Inflammatory macrophage (primary cell): ENCODE data around the gene EID2B.

Experiments used
- DNase-seq, 2 donors: peaks; one replicate each; pipeline ENCODE4 v3.0.0-alpha.2; 2020 to 2022

Gene EID2B

GRCh38 chr19:39531834-39532232, 819 bp downstream of the EID2B start:
- DNase-seq: no peak

DNA sequence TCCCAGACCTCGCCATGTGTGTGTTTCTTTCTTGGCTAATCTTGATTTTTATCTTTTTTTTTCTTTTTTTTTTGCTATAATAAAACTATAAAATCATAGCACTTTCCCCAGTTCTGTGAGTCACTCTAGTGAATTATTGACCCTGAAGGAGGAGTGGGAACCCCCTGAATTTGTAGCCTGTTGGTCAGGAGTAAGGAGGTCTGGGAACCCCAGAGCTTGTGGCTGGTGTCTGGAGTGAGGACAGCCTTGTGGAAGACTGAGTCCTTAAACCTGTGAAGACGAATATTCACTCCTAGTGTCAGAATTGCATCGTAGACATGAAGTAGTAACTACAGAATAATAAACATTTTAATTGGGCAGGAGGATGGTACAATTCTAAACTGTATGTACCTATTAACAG, 7.4 kb downstream of the EID2B start:
- DNase-seq: no peak

DNA sequence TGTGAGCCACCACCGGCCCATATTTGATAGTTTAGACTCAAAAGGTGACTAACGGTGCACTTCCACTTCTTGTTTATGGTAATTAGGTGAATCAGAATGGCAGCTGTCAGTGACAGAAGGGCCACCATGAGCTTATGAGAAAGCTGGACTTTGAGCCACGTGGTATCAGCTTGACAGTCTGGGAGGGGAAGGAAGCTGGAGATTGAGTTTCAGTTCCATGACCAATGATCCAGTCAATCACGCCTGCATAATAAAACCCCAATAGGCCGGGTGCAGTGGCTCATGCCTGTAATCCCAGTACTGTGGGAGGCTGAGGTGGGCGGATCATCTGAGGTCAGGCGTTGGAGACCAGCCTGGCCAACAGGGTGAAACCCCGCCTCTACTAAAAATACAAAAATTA, 8.2 kb downstream of the EID2B start:
- DNase-seq: peak; percentile 88 to 90

DNA sequence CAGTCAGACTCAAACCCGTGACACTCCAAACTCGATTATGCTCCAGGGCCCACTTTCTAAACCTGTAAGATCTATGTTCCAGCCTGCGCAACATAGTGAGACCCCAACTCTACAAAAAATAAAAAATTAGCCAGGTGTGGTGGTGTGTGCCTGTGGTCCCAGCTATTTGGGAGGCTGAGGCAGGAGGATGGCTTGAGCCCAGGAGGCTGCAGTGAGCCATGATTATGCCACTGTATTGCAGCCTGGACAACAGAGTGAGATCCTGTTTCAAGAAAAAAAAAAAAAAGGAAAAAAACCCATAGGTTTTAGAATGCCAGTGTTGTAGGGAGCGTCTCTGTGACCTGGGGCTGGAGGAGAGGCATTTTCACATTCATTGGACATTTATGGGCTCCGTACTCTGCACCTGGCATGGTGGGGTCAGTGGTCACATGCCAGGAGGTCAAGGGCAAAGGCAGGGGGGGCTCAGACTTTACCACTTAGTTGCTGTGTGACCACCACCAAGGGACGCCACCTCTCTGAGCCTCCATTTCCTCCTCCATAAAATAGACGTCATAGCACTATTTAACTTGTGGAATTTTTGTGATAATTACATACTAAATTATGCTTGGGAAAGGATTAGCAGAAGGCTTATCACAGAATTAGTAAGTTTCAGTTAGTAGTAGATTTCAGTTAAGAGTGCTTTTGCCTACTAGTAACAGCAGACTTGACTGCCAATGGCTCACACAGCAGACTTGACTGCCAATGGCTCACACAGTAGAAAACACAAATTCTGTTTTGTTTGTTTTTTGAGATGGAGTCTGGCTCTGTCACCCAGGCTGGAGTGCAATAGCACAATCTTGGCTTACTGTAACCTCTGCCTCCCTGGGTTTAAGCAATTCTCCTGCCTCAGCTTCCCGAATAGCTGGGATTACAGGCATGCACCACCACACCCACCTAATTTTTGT, 11.8 kb downstream of the EID2B start:
- DNase-seq: no peak

GRCh38 chr19:39518975-39519374, 13.7 kb downstream of the EID2B start:
- DNase-seq: no peak

DNA sequence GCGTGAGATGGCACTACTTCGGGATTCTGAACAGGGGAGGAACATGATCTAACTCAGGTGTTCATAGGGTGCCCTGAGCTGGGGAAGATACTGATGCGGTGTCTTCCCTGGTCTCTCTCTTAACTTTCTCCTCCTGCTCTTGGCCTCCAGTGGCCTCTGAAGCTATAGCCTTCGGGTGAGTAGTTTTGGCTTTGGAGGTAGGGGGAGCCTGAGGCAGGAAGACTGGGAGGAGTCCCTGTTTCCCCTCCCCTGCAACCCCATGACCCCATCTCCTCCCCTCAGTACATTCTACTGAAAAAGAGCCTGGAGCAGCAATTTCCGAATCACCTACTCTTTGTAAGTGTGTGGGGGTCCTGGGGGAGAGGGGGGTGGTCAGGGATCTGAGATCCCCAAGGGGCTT, 14.2 kb downstream of the EID2B start:
- DNase-seq: no peak

GRCh38 chr19:39517432-39517831, 15.2 kb downstream of the EID2B start:
- DNase-seq: no peak

DNA sequence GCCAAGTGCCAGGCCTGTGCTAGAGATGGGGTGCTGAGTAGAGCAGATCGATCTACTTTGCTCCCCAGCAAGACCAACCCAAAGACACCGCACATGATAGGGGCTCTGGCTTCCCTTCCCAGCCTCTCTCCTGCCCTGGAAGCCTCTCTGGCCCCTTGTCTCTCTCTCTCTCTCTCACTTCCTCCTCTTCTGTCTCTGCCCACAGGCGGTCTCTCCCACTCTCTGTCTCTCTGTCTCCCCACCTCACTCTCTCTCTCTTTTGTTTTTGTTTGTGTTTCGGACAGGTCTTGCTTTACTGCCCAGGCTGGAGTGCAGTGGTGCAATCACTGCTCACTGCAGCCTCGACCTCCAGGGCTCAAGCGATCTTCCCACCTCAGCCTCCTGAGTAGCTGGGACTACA, 16.4 kb downstream of the EID2B start:
- DNase-seq: peak in 1 of 2 donors; percentile 5

GRCh38 chr19:39515551-39516191, 17.0 kb downstream of the EID2B start:
- no peak for DNase-seq

GRCh38 chr19:39514840-39515550, 17.7 kb downstream of the EID2B start, which contains the start of gene SELENOV:
Gene SELENOV, plus strand, starts transcription at chr19:39515139. Its CDS starts 74 bp downstream, at chr19:39515213.
- no peak for DNase-seq

GRCh38 chr19:39512988-39513387, 19.7 kb downstream of the EID2B start:
- no peak for DNase-seq

DNA sequence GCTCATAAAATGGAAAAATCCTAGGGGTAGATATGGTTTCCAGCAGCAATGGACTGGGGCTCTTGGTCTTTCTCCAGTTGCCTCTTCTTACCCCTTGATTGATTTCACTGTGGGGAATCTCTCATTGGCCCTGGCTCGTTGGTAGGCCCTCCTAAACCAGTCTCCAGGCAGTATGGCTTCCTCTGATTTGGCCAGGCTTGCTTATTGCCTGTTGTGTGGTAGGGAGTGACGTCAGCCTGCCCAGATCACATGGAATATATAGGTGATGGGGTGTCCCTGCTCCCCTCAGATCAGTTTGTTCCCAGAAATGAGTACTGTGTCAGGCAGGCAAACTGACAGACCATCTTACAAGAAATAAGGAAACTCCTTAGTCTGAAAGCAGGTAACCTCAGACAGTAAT, 23.4 kb downstream of the EID2B start:
- no peak for DNase-seq

- no peak for DNase-seq
These were observed 24.0 kb downstream of the EID2B start for GRCh38 chr19:39508629-39509028.

GRCh38 chr19:39507715-39508364, 24.8 kb downstream of the EID2B start:
- no peak for DNase-seq

GRCh38 chr19:39506944-39507714, 25.5 kb downstream of the EID2B start:
- DNase-seq: peak; percentile 32 to 62

- DNase-seq: no peak
These were observed 26.1 kb downstream of the EID2B start for GRCh38 chr19:39506598-39506943.

GRCh38 chr19:39502640-39503417, 29.8 kb downstream of the EID2B start:
- DNase-seq: peak; percentile 71 to 83

- no peak for DNase-seq
These were observed 31.3 kb downstream of the EID2B start for GRCh38 chr19:39501340-39501739.

DNA sequence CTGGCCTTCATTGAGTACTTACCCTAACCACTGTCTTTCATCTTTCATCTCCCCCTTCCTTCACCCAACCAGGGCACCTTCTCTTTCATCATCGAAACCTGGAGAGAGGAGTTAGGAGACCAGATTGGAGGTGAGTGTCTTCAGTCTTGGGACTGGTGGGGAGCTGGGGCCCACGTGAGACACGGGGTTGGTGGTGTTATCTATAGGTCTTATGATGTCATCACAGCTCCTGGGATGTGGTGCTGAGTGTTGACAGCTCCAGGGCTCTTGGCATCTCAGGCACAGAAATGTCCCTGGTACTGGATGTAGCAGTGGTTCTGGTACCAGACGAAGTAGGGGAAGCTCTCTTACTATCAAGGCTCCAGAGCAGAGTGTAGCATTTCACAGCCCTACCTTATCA, 32.1 kb downstream of the EID2B start:
- DNase-seq: no peak

DNA sequence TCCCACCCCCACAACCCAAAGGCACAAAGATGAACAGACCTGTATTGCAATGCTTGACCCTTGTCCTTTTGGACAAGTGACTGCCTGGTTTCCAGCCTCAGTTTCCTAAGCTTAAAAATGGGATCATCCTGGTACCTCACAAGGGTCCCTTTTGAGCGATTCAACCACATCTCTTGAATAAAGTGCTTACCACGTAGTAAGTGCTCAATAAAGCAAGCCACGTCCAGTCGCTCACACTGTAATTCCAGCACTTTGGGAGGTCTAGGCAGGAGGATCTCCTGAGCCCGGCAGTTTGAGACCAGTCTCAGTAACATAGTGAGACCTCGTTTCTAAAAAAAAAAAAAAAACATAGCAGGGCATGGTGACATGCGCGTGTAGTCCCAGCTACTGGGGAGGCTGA, 32.7 kb downstream of the EID2B start:
- no peak for DNase-seq
